NCI-H2171 treated with DMSO at 0.1 percent for 48 hours (cell line): Measurements from ENCODE around the gene LRWD1.
"Not testable (repeated sequence)": the region's sequence is repeated elsewhere in the genome, so short reads cannot be mapped to it uniquely, and the experiment has no call there.

Source experiments
- DNase-seq: peaks from one replicate; lab custom pipeline; 2025; lab: John Stamatoyannopoulos, UW

Gene LRWD1

DNA sequence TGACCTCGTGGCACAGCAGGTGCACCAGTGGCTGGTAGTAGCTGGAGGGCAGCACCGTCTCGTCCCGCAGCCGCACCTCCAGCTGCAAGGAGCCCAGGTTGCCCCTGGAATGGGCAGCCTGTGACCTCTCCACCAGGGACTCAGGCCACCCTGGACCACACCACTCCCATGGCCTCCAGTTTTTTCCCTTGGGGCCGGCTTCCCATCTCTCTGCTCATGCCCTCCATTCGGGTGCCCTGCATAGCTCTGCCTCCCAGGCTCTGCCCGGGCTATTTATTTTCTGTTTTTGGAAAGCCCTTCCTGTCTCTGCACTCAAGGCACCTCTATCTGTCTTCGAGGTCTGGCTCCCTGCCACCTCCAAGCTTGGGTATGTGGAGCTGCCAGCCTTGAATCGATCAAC lies 32.1 kb downstream of the LRWD1 start:
- DNase-seq: not testable (repeated sequence)

DNA sequence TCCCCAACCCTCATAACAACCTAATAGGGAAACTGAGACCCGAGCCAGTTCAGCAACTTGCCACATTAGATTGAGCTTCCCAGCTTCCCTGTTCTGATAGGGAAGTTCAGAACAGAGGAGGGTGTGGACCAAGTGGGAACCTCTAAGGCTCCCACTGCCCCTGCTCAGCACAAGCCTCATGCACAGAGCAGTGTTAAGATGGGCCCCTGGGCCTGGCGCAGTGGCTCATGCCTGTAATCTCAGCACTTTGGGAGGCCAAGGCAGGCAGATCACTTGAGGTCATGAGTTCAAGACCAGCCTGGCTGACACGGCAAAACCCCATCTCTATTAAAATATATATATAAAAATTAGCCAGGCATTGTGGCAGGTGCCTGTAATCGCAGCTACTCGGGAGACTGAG lies 32.5 kb downstream of the LRWD1 start:
- DNase-seq: not testable (repeated sequence)

DNA sequence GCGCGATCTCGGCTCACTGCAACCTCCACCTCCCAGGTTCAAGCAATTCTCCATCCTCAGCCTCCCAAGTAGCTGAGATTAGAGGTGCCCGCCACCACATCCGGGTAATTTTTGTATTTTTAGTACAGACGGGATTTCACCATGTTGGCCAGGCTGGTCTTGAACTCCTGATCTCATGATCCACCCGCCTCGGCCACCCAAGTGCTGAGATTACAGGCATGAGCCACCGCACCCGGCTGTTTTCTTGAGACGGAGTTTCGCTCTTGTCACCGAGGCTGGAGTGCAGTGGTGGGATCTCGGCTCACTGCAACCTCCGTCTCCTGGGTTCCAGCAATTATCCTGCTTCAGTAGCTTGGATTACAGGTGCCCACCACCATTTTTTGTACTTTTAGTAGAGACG lies 33.5 kb downstream of the LRWD1 start:
- not testable (repeated sequence) for DNase-seq

DNA sequence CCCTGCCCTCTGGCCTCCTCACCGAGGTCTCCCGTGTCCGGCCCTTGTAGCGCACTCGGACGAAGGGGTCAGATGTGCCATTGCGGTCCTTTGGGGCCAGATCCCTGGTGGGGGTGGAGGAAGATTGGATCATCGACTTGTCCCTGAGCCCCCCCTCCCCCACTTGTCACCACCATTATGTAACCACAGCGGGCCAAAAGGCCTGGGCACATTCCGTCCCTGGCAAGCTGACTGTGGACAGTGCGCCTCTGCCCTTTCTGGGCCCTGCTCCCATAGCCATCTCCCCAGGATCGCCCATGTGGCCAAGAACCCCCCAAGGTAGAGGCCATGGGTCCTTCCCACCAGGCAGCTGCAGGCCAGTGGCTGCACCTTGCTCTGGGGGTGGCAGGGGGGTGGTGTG lies 38.4 kb downstream of the LRWD1 start:
- not testable (repeated sequence) for DNase-seq

DNA sequence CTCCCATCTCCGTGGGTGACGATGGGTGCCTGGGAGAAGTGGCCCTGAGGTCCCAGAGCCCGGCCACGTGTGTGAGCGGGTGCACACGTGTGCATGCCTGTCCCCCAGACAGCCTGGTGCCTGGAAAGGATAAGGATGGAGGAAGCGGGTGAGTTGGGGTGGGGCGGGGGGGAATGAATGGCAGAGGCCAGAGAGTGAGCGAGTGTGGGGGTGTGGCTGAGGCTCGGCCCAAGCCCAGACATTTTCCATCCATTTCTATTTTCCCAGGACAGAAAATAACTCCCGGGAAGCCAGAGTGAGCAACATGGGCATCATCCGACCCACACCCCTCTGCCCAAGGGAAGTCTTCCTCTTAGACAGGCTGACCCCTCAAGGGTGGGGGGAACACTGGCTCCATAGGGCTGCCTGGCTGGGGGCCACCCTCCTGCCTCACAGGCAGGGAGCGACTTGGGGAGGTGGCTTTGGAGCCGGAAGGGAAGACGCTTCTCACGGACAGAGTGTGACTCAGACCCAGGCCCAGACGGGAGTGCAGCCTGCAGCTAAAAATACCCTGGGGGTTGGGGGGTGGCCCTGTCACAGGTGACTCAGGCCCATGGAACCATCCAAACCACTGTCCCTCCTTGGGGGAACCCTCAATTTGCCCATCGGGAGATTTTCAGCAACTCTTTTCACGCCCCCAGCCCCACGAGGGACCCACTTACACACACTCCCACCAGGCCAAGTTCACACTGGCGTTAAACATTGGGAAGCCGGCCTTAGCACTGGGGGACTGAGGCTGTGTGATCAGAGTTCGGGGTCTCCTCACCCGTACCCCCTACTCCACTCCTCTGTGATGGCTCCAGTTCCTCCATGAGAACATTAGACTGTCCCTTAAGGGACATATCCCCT lies 40.8 kb downstream of the LRWD1 start:
- DNase-seq: not testable (repeated sequence)

DNA sequence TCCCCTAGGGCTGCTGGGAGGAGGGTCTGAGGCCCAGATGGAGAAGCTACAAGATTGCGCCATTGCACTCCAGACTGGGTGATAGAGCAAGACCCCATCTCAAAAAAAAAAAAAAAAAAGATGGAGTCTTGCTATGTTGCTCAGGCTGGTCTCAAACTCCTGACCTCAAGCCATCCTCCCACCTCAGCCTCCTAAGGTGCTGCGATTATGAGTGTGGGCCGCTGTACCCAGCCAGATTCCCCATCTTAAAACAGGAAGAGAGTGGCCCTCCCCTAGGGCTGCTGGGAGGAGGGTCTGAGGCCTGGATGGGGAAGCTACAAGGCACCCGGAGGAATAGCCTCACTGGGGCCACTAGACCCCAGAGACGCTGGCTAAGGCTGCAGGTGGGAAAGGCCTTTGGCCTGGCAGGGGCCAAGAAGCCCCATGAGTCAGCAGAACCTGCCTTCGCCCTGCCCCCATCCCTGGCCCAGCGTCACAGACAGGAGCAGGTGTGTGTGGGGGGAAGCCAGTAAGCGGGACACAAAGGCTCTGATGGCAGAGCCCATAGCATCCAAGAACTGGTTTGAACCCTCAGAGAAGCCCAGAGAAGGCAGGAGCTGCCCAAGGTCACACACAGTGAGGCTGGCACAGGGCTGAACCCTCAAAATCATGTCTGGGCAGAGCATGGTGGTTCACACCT lies 42.8 kb downstream of the LRWD1 start:
- DNase-seq: not testable (repeated sequence)

DNA sequence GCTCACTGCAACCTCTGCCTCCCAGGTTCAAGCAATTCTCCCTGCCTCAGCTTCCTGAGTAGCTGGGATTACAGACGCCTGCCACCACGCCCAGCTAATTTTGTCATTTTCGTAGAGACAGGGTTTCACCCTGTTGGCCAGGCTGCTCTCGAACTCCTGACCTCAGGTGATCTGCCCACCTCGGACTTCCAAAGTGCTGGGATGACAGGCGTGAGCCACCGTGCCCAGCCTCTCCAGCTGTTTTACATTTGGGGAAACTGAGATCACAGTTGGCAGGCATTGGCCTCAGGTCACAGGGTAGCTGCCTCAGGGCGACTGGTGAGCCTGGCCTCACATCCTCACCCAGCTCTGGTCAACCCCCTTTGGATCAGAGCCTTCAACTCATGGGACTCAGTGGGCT lies 45.8 kb downstream of the LRWD1 start:
- DNase-seq: not testable (repeated sequence)

DNA sequence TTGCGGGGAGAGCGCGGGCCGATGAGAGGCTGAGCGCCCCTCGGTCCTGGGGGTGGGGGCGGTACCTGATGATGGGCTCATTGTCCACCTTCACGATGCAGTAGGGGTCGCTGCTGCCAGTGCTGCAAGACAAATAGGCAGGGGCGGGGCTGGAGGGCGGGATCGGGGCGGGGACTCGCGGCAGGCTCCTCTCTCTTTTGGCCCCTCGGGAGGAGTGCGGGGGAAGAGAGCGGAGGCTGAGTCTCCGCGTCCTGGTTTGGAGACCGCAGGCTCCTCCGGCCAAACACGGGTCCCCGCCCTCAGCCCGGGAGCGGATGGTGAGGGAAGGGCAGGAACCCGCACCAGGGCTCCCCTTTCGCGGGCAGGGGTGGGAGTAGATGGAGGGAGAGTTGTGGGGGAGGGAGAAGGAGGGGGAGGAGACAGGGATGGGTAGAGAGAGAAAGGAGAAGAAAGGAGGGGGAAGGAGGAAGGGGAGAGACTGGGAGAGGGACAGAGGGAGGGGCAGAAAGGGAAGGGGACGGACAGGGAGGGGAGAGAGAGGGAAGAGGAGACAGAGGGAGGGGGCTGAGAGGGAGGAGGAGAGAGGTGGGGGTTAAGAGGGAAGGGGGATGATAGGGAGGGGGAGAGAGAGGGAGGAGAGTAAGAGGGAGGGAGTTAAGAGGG lies 47.2 kb downstream of the LRWD1 start:
- DNase-seq: not testable (repeated sequence)

DNA sequence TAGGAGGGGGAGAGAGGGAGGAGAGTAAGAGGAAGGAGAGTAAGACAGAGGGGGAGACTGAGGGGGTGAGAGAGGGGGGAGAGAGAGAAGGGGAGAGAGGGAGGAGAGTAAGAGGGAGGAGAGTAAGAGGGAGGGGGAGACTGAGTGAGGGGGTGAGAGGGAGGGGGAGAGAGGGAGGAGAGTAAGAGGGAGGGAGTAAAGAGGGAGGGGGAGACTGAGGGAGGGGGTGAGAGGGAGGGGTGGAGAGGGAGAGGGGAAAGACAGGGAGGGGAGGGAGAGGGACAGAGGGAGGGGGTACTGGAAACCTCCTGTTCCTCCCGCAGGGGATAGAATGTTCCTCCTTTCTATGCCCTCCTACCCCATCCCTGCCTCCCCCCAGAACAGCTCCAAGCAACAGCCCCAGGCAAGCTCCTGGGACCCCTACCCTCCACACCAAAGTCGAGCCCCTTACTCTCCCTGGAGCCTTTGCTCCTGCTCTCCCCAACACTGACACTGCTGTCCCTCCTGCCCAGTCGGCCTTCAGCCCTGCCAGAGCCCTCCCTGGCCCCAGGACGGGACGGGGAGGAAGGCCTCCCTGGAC lies 47.9 kb downstream of the LRWD1 start:
- DNase-seq: not testable (repeated sequence)

DNA sequence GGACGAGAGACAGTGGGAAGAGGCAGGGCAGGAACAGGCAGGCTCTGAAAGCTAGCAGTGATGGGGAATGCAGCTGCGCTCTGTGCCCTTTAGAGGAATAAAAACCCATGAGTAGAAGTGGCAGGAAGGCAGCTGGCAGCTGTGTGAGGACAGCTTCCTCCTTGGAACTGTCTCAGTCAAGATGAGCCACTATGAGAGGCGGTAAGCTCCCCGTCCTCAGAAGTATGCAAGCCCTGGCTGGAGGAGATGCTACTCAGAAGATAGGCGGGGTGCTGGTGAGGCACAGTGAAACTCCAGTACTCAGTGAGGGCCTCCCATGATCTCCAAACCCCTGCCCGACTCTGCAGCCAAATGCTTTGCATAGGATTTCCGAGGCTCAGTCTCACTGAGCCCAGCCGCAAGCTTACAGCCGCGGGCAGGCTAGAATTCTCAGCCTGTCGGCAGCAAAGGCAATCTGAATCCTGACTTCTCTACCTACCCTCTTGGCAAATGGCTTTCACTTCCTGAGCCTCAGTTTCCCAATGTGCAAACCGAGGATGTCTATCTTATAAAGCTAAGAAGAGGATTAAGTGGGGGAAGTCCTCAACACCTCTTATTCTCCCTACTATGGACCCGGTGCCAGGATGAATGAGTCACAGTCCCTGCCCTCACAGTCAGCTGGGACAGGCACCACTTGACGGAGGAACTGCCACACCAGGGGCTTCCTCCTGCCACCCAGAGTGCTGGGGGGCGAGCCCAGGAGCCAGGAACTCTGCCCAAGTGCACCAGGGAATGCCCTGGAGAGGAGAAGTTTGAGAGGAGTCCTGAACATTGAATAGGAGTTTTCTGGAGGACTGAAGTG lies 50.3 kb downstream of the LRWD1 start:
- not testable (repeated sequence) for DNase-seq

DNA sequence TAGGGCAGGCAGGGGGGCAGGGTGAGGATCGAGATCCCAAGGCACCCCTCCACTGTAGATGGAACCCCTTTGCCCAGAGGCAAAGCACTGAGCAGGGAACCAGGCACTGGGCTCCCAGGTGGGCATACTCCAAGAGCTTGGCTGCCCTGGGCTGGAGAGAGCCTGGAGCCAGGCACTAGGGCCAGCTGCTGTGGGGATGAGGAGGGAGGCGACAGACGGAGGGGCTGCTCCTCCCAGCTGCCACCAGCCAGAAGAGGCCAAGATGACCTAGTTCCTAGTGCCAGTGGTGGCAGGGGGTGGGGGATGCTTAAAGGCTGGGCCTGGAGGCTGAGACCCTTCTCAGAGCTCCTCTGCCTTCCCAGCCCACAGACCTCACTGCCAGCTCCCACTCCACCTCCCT lies 51.1 kb downstream of the LRWD1 start:
- not testable (repeated sequence) for DNase-seq

DNA sequence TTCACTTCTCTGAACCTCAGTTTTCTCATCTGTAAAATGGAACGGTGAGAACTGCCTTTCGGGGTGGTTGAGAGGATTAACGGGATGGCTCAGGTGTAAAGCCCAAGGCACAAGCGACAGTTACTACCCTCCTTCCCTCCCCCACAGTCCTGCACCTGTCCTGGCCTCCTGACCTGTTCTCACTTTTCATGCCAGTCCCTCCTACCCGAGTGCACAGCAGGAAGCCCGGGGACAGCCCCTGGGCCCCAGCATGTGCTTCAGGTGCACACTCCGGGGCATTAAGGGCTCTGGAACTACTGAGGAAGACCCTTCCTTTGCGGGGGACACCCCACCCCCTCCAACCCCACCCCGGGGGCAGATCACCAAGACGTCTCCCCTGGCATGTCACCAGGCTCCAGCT lies 52.2 kb downstream of the LRWD1 start:
- not testable (repeated sequence) for DNase-seq

DNA sequence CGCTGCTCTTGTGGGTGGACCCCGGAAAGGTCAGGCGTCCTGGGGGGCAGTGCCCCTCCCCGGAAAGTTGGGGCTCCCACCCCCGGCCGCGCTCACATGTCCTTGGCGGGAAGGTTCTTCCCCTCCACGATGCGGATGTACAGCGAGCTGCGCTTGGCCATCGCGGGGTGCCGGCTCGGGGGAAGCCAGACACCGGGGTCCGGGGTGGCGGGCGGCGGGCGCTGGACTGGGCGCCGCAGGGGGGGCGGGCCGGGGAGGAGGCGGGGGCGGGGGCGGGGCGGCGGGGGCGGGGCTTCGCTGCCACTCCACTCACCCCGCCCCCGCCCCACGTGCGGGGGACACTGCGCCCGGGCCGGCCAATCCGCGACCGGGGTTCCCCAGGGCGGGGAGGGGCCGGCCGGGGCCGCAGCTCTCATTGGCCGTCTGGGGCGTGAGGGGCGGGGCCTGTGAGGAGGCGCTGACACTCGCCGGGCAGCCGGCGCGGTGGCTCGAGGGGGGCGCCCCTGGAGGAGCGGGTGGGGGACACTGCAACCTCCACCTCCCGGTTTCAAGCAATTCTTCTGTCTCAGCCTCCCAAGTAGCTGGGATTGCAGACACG lies 52.9 kb downstream of the LRWD1 start, which contains the start of gene RASA4B:
TSS of gene RASA4B (minus strand) at position 228 of the 598 bp plus-strand sequence. CDS start at position 161, 67 bp downstream.
- not testable (repeated sequence) for DNase-seq

DNA sequence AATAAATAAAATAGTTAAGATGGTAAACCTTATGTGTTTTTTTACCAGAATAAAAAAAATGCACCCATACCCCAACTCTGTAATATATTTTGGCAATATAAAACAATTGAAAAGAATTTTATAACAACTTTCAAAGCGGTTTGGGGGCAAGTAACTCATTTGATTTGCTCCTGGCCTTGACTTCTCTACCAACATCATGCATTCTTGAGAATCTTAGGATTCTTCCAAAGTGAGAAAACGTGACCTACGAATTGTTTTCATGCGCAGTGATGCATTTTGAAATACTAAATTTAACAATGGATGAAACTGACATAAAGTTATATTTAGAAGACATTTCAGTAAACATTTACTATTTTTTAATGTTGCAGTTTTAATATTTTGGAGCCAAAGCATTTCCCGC lies 56.0 kb downstream of the LRWD1 start:
- DNase-seq: not testable (repeated sequence)
